Activated naive CD4-positive, alpha-beta T cell treated with anti-CD3 and anti-CD28 coated beads, Interleukin-2, amount 10 ng/mL, durations not matched to agents 7 days and 5 days (primary cell): ENCODE measurements around the gene SYNGR1.
"Not testable (repeated sequence)": the region's sequence is repeated elsewhere in the genome, so short reads cannot be mapped to it uniquely, and the experiment has no call there.

Experiments
- CTCF ChIA-PET: fragments of 350-600 bp; sonication (Branson Sonifier 250); formaldehyde crosslinking; loops from one replicate; lab custom pipeline; 2021; ENCODE audit warnings: antibody characterized with exemption; lab: Charles Lee
- DNase-seq: peaks from one replicate; pipeline ENCODE4 v3.0.0-alpha.2; 2020
- H3K27ac Mint-ChIP-seq: one replicate; pipeline ENCODE4 v1.8.0; 2021; ENCODE audit warnings: mild to moderate bottlenecking, moderate library complexity, mixed read lengths
- H3K27me3 Mint-ChIP-seq: one replicate; pipeline ENCODE4 v1.8.0; 2021; ENCODE audit warnings: mild to moderate bottlenecking, mixed read lengths
- H3K36me3 Mint-ChIP-seq: one replicate; pipeline ENCODE4 v1.8.0; 2021; ENCODE audit warnings: mixed read lengths
- H3K4me1 Mint-ChIP-seq: one replicate; pipeline ENCODE4 v1.8.0; 2021; ENCODE audit warnings: mixed read lengths
- H3K4me3 Mint-ChIP-seq: one replicate; pipeline ENCODE4 v1.8.0; 2021; ENCODE audit warnings: mild to moderate bottlenecking, moderate library complexity, mixed read lengths
- H3K9me3 Mint-ChIP-seq: one replicate; pipeline ENCODE4 v1.8.0; 2021; ENCODE audit warnings: mixed read lengths

The SYNGR1 gene

GRCh38 chr22:39408173-39408572 is 58.4 kb downstream of the SYNGR1 start:
- no peaks in the 10 kb centered on the region for H3K27me3 Mint-ChIP-seq
- peaks cover 69% of the 10 kb centered on the region for H3K4me1 Mint-ChIP-seq
- peaks cover 49% of the 10 kb centered on the region for H3K36me3 Mint-ChIP-seq
- H3K9me3 Mint-ChIP-seq = no peaks in the 10 kb centered on the region
- no peak overlapping the region for H3K4me3 Mint-ChIP-seq
- CTCF ChIA-PET = no interaction called here
- DNase-seq = no peak
- H3K27ac Mint-ChIP-seq = no peak overlapping the region

- peaks cover 49% of the 10 kb centered on the region for H3K36me3 Mint-ChIP-seq
- CTCF ChIA-PET = no interaction called here
- no peak for DNase-seq
- H3K27me3 Mint-ChIP-seq = no peaks in the 10 kb centered on the region
- H3K4me3 Mint-ChIP-seq = no peak overlapping the region
- H3K4me1 Mint-ChIP-seq = peaks cover 72% of the 10 kb centered on the region
- H3K27ac Mint-ChIP-seq = no peak overlapping the region
- H3K9me3 Mint-ChIP-seq = no peaks in the 10 kb centered on the region
These were observed 59.0 kb downstream of the SYNGR1 start for GRCh38 chr22:39408807-39409206.

- no peaks in the 10 kb centered on the region for H3K27me3 Mint-ChIP-seq
- no peak overlapping the region for H3K27ac Mint-ChIP-seq
These were observed 59.8 kb downstream of the SYNGR1 start for GRCh38 chr22:39409516-39410029.

GRCh38 chr22:39410264-39410663 is 60.5 kb downstream of the SYNGR1 start:
- Mint-ChIP-seq H3K9me3 (no peaks in the 10 kb centered on the region), H3K4me1 (peaks cover 76% of the 10 kb centered on the region), H3K27ac (no peak overlapping the region), H3K27me3 (no peaks in the 10 kb centered on the region), H3K36me3 (peaks cover 51% of the 10 kb centered on the region), H3K4me3 (no peak overlapping the region)
- no peak for DNase-seq
- CTCF ChIA-PET = interaction anchor here (3.2 kb wide), 1 partner anchor 11 kb away, joined by 16 read pairs; the partner anchor contains the start of gene TAB1

More at GRCh38 chr22:39409516-39410029, 59.8 kb downstream of the SYNGR1 start:
- H3K4me3 Mint-ChIP-seq = no peak overlapping the region
- DNase-seq = no peak
- H3K36me3 Mint-ChIP-seq = peaks cover 51% of the 10 kb centered on the region
- CTCF ChIA-PET = interaction anchor here (3.2 kb wide), 1 partner anchor 10 kb away, joined by 16 read pairs; the partner anchor contains the start of gene TAB1
- H3K9me3 Mint-ChIP-seq = no peaks in the 10 kb centered on the region
- peaks cover 75% of the 10 kb centered on the region for H3K4me1 Mint-ChIP-seq

GRCh38 chr22:39411828-39412365 is 62.1 kb downstream of the SYNGR1 start:
- Mint-ChIP-seq H3K4me3 (peak overlapping the region; percentile 67), H3K4me1 (peaks cover 86% of the 10 kb centered on the region), H3K27ac (peak overlapping the region; percentile 97), H3K36me3 (peaks cover 59% of the 10 kb centered on the region)
- not testable (repeated sequence) for DNase-seq, H3K9me3 Mint-ChIP-seq, H3K27me3 Mint-ChIP-seq
- CTCF ChIA-PET = interaction anchor here (1.0 to 3.2 kb wide), 2 partner anchors 13 to 115 kb away, joined by 3 to 16 read pairs; partner anchors contain the start of gene TAB1

GRCh38 chr22:39413204-39413603 is 63.4 kb downstream of the SYNGR1 start:
- Mint-ChIP-seq H3K27ac (peak overlapping the region; percentile 97), H3K4me1 (peaks cover 78% of the 10 kb centered on the region), H3K36me3 (peaks cover 60% of the 10 kb centered on the region), H3K4me3 (peak overlapping the region; percentile 67)
- H3K9me3 Mint-ChIP-seq, DNase-seq, H3K27me3 Mint-ChIP-seq: not testable (repeated sequence)
- CTCF ChIA-PET = interaction anchor here (1.0 to 3.2 kb wide), 3 partner anchors 14 to 83 kb away, joined by 4 to 16 read pairs (median 5); partner anchors contain the start of gene TAB1

GRCh38 chr22:39414377-39414776 is 64.6 kb downstream of the SYNGR1 start:
- H3K27ac Mint-ChIP-seq = peak overlapping the region; percentile 97
- DNase-seq = peak; percentile 53
- peaks cover 64% of the 10 kb centered on the region for H3K36me3 Mint-ChIP-seq
- CTCF ChIA-PET = no interaction called here
- H3K9me3 Mint-ChIP-seq = no peaks in the 10 kb centered on the region
- H3K4me1 Mint-ChIP-seq = peaks cover 73% of the 10 kb centered on the region
- no peaks in the 10 kb centered on the region for H3K27me3 Mint-ChIP-seq
- peak overlapping the region; percentile 47 for H3K4me3 Mint-ChIP-seq

GRCh38 chr22:39414886-39415285 is 65.1 kb downstream of the SYNGR1 start:
- Mint-ChIP-seq H3K4me3 (peak overlapping the region; percentile 47), H3K27me3 (no peaks in the 10 kb centered on the region), H3K4me1 (peaks cover 68% of the 10 kb centered on the region), H3K27ac (peak overlapping the region; percentile 97), H3K36me3 (peaks cover 64% of the 10 kb centered on the region), H3K9me3 (no peaks in the 10 kb centered on the region)
- no peak for DNase-seq
- CTCF ChIA-PET = interaction anchor here (1.4 kb wide), 1 partner anchor 22 kb away, joined by 3 read pairs; no protein-coding TSS in a partner anchor

- CTCF ChIA-PET = interaction anchor here (1.4 kb wide), 1 partner anchor 21 kb away, joined by 3 read pairs; no protein-coding TSS in a partner anchor
- H3K27ac Mint-ChIP-seq = peak overlapping the region; percentile 97
These were observed 65.7 kb downstream of the SYNGR1 start for GRCh38 chr22:39415506-39415905.

GRCh38 chr22:39416319-39416718 is 66.5 kb downstream of the SYNGR1 start:
- Mint-ChIP-seq H3K27me3 (no peaks in the 10 kb centered on the region), H3K4me3 (peak overlapping the region; percentile 4), H3K9me3 (no peaks in the 10 kb centered on the region), H3K4me1 (peaks cover 59% of the 10 kb centered on the region), H3K27ac (peak overlapping the region; percentile 86), H3K36me3 (peaks cover 68% of the 10 kb centered on the region)
- DNase-seq = peak; percentile 57
- CTCF ChIA-PET = interaction anchor here (1.4 kb wide), 1 partner anchor 20 kb away, joined by 3 read pairs; no protein-coding TSS in a partner anchor

More at GRCh38 chr22:39415506-39415905, 65.7 kb downstream of the SYNGR1 start:
- H3K36me3 Mint-ChIP-seq = peaks cover 67% of the 10 kb centered on the region
- no peaks in the 10 kb centered on the region for H3K27me3 Mint-ChIP-seq
- H3K4me3 Mint-ChIP-seq = no peak overlapping the region
- H3K4me1 Mint-ChIP-seq = peaks cover 67% of the 10 kb centered on the region
- DNase-seq = no peak
- no peaks in the 10 kb centered on the region for H3K9me3 Mint-ChIP-seq

- H3K4me3 Mint-ChIP-seq = no peak overlapping the region
- H3K36me3 Mint-ChIP-seq = peaks cover 73% of the 10 kb centered on the region
- H3K4me1 Mint-ChIP-seq = peaks cover 52% of the 10 kb centered on the region
- CTCF ChIA-PET = no interaction called here
- no peaks in the 10 kb centered on the region for H3K9me3 Mint-ChIP-seq
- no peaks in the 10 kb centered on the region for H3K27me3 Mint-ChIP-seq
- no peak for DNase-seq
- peak overlapping the region; percentile 52 for H3K27ac Mint-ChIP-seq
These were observed 67.8 kb downstream of the SYNGR1 start for GRCh38 chr22:39417641-39418040.

- H3K9me3 Mint-ChIP-seq = no peaks in the 10 kb centered on the region
- DNase-seq = no peak
- H3K36me3 Mint-ChIP-seq = peaks cover 76% of the 10 kb centered on the region
- H3K4me1 Mint-ChIP-seq = peaks cover 42% of the 10 kb centered on the region
- CTCF ChIA-PET = no interaction called here
- H3K4me3 Mint-ChIP-seq = no peak overlapping the region
- no peak overlapping the region for H3K27ac Mint-ChIP-seq
- no peaks in the 10 kb centered on the region for H3K27me3 Mint-ChIP-seq
These were observed 68.9 kb downstream of the SYNGR1 start for GRCh38 chr22:39418696-39419095.

GRCh38 chr22:39419096-39419495 is 69.3 kb downstream of the SYNGR1 start:
- Mint-ChIP-seq H3K27ac (no peak overlapping the region), H3K4me3 (no peak overlapping the region)
- CTCF ChIA-PET = no interaction called here

GRCh38 chr22:39419911-39420310 is 70.1 kb downstream of the SYNGR1 start:
- no peak for DNase-seq
- CTCF ChIA-PET = no interaction called here
- Mint-ChIP-seq H3K36me3 (peaks cover 72% of the 10 kb centered on the region), H3K4me1 (peaks cover 30% of the 10 kb centered on the region), H3K27me3 (no peaks in the 10 kb centered on the region), H3K27ac (no peak overlapping the region), H3K9me3 (no peaks in the 10 kb centered on the region), H3K4me3 (no peak overlapping the region)

More at GRCh38 chr22:39419096-39419495, 69.3 kb downstream of the SYNGR1 start:
- H3K36me3 Mint-ChIP-seq = peaks cover 74% of the 10 kb centered on the region
- no peaks in the 10 kb centered on the region for H3K27me3 Mint-ChIP-seq
- no peaks in the 10 kb centered on the region for H3K9me3 Mint-ChIP-seq
- DNase-seq = no peak
- H3K4me1 Mint-ChIP-seq = peaks cover 38% of the 10 kb centered on the region

- CTCF ChIA-PET = no interaction called here
- Mint-ChIP-seq H3K4me3 (no peak overlapping the region), H3K36me3 (peaks cover 64% of the 10 kb centered on the region), H3K4me1 (peaks cover 12% of the 10 kb centered on the region), H3K9me3 (no peaks in the 10 kb centered on the region), H3K27me3 (no peaks in the 10 kb centered on the region), H3K27ac (peak overlapping the region; percentile 7)
- DNase-seq = no peak
These were observed 71.9 kb downstream of the SYNGR1 start for GRCh38 chr22:39421691-39422090.
